Measurements from ENCODE around the gene DAO. TPM values are rescaled to one million over a fixed set of nuclear protein-coding genes. Genes with fewer than 3 reads are reported as not detected.

DAO gene
- total RNA-seq, 4 donors from 2014 or later = not detected

DNA sequence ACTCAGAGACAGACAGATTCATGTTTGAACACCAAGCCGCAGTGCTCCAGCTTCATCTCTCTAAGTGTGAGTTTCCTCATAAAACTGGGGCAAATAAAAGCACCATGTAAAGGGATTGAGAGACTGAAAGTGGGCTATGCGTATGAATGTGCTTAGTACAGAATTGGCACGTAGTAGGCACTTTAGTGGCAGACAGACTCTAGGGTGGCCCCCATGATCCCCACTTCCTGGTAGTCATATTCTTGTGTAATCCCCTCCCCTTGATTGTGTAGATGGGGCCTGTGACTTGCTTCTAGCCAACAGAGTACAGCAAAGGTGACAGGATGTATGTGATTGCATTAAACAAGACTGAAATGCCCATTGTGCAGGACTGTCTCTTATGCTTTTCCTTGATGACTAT lies 43.0 kb downstream of the DAO start:
- Histone ChIP-seq H3K4me3 (replicated peaks in 1 of 3) (no peak overlapping the region), H3K4me1 (no peaks in the 10 kb centered on the region), H3K36me3 (no peaks in the 10 kb centered on the region), H3K27ac (no peak overlapping the region), H3K9me3 (no peaks in the 10 kb centered on the region), H3K27me3 (no peaks in the 10 kb centered on the region)
- no peak for DNase-seq
- TF ChIP-seq POLR2A (IDR thresholded peaks at IDR 0.05) = no peak
- TF ChIP-seq, protein P1, sequence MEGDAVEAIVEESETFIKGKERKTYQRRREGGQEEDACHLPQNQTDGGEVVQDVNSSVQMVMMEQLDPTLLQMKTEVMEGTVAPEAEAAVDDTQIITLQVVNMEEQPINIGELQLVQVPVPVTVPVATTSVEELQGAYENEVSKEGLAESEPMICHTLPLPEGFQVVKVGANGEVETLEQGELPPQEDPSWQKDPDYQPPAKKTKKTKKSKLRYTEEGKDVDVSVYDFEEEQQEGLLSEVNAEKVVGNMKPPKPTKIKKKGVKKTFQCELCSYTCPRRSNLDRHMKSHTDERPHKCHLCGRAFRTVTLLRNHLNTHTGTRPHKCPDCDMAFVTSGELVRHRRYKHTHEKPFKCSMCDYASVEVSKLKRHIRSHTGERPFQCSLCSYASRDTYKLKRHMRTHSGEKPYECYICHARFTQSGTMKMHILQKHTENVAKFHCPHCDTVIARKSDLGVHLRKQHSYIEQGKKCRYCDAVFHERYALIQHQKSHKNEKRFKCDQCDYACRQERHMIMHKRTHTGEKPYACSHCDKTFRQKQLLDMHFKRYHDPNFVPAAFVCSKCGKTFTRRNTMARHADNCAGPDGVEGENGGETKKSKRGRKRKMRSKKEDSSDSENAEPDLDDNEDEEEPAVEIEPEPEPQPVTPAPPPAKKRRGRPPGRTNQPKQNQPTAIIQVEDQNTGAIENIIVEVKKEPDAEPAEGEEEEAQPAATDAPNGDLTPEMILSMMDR (IDR thresholded peaks at IDR 0.05) = no peak
- 91% methylated on average over 3 of the region's 3 CpGs for WGBS, 2 donors
- intact Hi-C loops (cut with DNase I) = no loop called here

DNA sequence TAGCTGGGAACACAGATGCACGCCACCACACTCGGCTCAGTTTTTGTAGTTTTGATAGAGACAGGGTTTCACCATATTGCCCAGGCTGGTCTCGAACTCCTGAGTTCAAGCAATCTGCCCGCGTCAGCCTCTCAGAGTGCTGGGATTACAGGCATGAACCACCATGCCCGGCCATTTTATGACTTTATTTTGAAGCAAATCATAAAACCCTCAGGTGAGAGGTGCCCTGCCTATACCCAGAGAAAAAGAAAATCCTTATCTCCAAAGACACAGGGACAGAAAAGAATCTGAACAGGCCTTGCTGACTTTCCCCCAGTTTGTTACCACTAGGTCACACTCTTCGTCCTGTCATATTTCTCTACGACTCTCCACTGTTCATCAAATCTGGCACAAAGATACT lies 48.8 kb downstream of the DAO start:
- Histone ChIP-seq H3K4me1 (no peaks in the 10 kb centered on the region), H3K9me3 (no peaks in the 10 kb centered on the region), H3K27me3 (no peaks in the 10 kb centered on the region), H3K27ac (no peak overlapping the region), H3K36me3 (no peaks in the 10 kb centered on the region), H3K4me3 (replicated peaks in 1 of 3) (no peak overlapping the region)
- intact Hi-C loops (cut with DNase I) = no loop called here
- TF ChIP-seq, protein P1 (IDR thresholded peaks at IDR 0.05) = no peak
- no peak for TF ChIP-seq POLR2A (IDR thresholded peaks at IDR 0.05)
- no peak for DNase-seq
- WGBS, 2 donors = 86 to 93% methylated on average over 8 of the region's 8 CpGs

DNA sequence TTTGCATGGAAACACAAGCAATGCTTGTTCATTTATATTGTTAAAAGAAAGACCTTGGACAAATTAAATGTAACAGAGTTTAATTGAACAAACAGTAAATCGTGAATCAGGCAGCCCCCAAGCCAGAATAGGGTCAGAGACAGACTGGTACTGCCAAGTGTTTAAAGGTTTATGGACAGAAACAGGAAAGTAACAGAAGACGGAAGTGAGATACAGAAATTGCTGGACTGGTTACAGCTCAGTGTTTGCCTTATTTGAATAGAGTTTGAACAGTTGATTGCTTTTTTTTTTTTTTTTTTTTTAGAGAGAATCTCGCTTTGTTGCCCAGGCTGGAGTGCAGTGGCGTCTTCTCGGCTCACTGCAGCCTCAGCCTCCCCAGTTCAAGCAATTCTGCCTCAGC lies 50.3 kb downstream of the DAO start:
- Histone ChIP-seq H3K4me3 (replicated peaks in 1 of 3) (no peak overlapping the region), H3K36me3 (no peaks in the 10 kb centered on the region), H3K27me3 (no peaks in the 10 kb centered on the region), H3K9me3 (no peaks in the 10 kb centered on the region), H3K4me1 (no peaks in the 10 kb centered on the region), H3K27ac (no peak overlapping the region)
- WGBS, 2 donors = 68 to 84% methylated on average over 5 of the region's 5 CpGs
- DNase-seq = no peak
- intact Hi-C loops (cut with DNase I) = no loop called here
- TF ChIP-seq, protein P1 (IDR thresholded peaks at IDR 0.05) = no peak
- no peak for TF ChIP-seq POLR2A (IDR thresholded peaks at IDR 0.05)

DNA sequence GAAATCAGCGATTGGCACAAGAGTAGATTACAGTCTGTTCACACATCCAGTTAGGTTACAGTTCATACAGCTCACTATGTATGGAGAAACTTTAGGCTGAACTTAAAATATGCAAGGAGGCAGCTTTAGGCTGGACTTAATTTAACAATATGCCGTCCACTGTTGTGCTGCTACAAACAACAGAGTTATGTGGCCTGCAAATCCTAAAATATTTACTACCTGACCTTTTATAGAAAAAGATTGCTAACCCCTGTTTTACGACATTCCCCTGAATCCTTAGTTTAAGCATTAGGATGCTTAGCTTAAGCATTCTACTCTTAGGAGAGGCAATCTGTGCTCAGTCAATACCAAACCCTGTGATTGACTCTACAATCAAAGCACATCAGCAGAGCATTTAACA lies 50.9 kb downstream of the DAO start:
- intact Hi-C loops (cut with DNase I) = no loop called here
- H3K9me3 ChIP-seq = no peaks in the 10 kb centered on the region
- no peaks in the 10 kb centered on the region for H3K36me3 ChIP-seq
- TF ChIP-seq, protein P1 (IDR thresholded peaks at IDR 0.05) = no peak
- no peak for TF ChIP-seq POLR2A (IDR thresholded peaks at IDR 0.05)
- H3K4me1 ChIP-seq = no peaks in the 10 kb centered on the region
- H3K27ac ChIP-seq = no peak overlapping the region
- no peak overlapping the region for H3K4me3 ChIP-seq (replicated peaks in 1 of 3)
- no peak for DNase-seq
- WGBS, 2 donors = 88 to 98% methylated on average over 3 of the region's 3 CpGs
- no peaks in the 10 kb centered on the region for H3K27me3 ChIP-seq

DNA sequence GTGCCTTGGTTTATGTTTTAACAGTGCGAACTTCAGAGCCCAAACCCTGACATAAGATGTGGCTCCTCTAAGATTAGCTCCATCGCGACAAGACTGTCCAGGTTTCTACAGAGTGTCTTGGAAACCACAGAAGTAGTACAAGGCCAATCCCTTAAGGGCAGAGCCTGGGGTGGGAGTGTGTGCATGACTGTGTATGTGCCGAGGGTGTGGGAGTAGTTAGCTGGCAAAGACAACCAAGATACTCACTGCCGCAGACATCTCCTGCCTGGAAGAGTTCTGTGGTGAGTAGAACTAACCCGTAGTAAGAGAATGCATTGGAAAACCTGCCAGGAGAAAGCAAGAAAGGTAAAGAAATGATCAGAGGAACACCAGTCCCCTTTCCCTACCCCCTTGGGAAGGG lies 54.1 kb downstream of the DAO start:
- no peak overlapping the region for H3K4me3 ChIP-seq (replicated peaks in 1 of 3)
- H3K36me3 ChIP-seq = no peaks in the 10 kb centered on the region
- no peaks in the 10 kb centered on the region for H3K27me3 ChIP-seq
- DNase-seq = no peak
- no peaks in the 10 kb centered on the region for H3K4me1 ChIP-seq
- TF ChIP-seq, protein P1 (IDR thresholded peaks at IDR 0.05) = no peak
- no peak for TF ChIP-seq POLR2A (IDR thresholded peaks at IDR 0.05)
- H3K9me3 ChIP-seq = no peaks in the 10 kb centered on the region
- 81 to 88% methylated on average over 6 of the region's 6 CpGs for WGBS, 2 donors
- H3K27ac ChIP-seq = no peak overlapping the region
- intact Hi-C loops (cut with DNase I) = no loop called here
